SK-N-SH (cell line): ENCODE results near the gene SAMD4B. TPM values are rescaled to one million over a fixed set of nuclear protein-coding genes. Genes with fewer than 3 reads are reported as not detected.

Experiments
- CTCF ChIA-PET: fragments of 300-600, 350-600 bp; formaldehyde crosslinking; extraction: SDS; loops from one replicate; lab custom pipeline; 2021; lab: Yijun Ruan, JAX
- POLR2A ChIA-PET: fragments of 350-600 bp; sonication (Branson Sonifier 250); formaldehyde crosslinking; extraction: SDS; loops from one replicate; lab custom pipeline; 2020; ENCODE audit warnings: antibody characterized with exemption, inconsistent platforms; lab: Yijun Ruan, JAX
- DNase-seq: peaks from one replicate; pipeline ENCODE4 v3.0.0; 2012
- H2AFZ ChIP-seq: fragments of 200-600 bp; sonication (generic); 2 replicates; pipeline ENCODE4 v1.8.1; 2016; ENCODE audit warnings: antibody characterized with exemption, mild to moderate bottlenecking, low read depth
- H3F3A ChIP-seq: fragments of 200-600 bp; sonication (generic); replicated peaks from 2 replicates; pipeline ENCODE3; 2016; ENCODE audit warnings: antibody characterized with exemption, mild to moderate bottlenecking; ENCODE audit not compliant: insufficient read depth
- H3K27ac ChIP-seq, 2 experiments: fragments of 200-500 bp in 1 of 2; fragments of 200-600 bp in 1 of 2; sonication (Bioruptor generic) in 1 of 2; sonication (generic), shearing (Covaris generic) in 1 of 2; 2 replicates each; pipeline versions ENCODE4 v1.5.1 to v1.6.1; 2014 to 2016; ENCODE audit warnings: low read depth in 2 of 2, inconsistent platforms in 1 of 2, low read length in 1 of 2, mild to moderate bottlenecking in 1 of 2, mixed read lengths in 1 of 2
- H3K27me3 ChIP-seq: fragments of 200-600 bp; sonication (generic), shearing (Covaris generic); 2 replicates; pipeline ENCODE4 v1.6.1; 2016; ENCODE audit warnings: mixed run types; ENCODE audit not compliant: insufficient read depth
- H3K36me3 ChIP-seq, 2 experiments: fragments of 200-500 bp in 1 of 2; fragments of 200-600 bp in 1 of 2; sonication (Bioruptor generic) in 1 of 2; sonication (generic) in 1 of 2; replicated peaks in 1 of 2; 2 replicates each; pipeline versions ENCODE3 to v1.5.1; 2014 to 2016; ENCODE audit warnings: low read length in 1 of 2, mild to moderate bottlenecking in 1 of 2; ENCODE audit not compliant: insufficient read depth in 2 of 2, control insufficient read depth in 1 of 2
- H3K4me1 ChIP-seq, 2 experiments: fragments of 200-500 bp in 1 of 2; fragments of 200-600 bp in 1 of 2; sonication (Bioruptor generic) in 1 of 2; sonication (generic), shearing (Covaris generic) in 1 of 2; 2 replicates each; pipeline versions ENCODE4 v1.5.1 to v1.6.1; 2014 to 2016; ENCODE audit warnings: low read depth in 1 of 2, low read length in 1 of 2, mixed run types in 1 of 2; ENCODE audit not compliant: insufficient read depth in 2 of 2, control insufficient read depth in 1 of 2
- H3K4me2 ChIP-seq: fragments of 200-600 bp; sonication (generic), shearing (Covaris generic); 2 replicates; pipeline ENCODE4 v1.6.1; 2017; ENCODE audit warnings: mixed run types
- H3K4me3 ChIP-seq, 2 experiments: fragments of 200-500 bp in 1 of 2; fragments of 200-600 bp in 1 of 2; sonication (Bioruptor generic) in 1 of 2; sonication (generic), shearing (Covaris generic) in 1 of 2; 2 replicates each; pipeline versions ENCODE4 v1.5.1 to v1.8.1; 2014 to 2016; ENCODE audit warnings: low read depth in 2 of 2, inconsistent platforms in 1 of 2, low read length in 1 of 2, mild to moderate bottlenecking in 1 of 2, mixed read lengths in 1 of 2, moderate library complexity in 1 of 2
- H3K79me2 ChIP-seq: fragments of 200-600 bp; sonication (generic); 2 replicates; pipeline ENCODE4 v1.8.1; 2017; ENCODE audit warnings: mild to moderate bottlenecking; ENCODE audit not compliant: insufficient read depth
- H3K9ac ChIP-seq: fragments of 200-600 bp; sonication (generic); 2 replicates; pipeline ENCODE4 v1.6.1; 2017; ENCODE audit warnings: mixed run types
- H3K9me2 ChIP-seq: fragments of 200-600 bp; sonication (generic); 2 replicates; pipeline ENCODE4 v1.6.1; 2017; ENCODE audit warnings: mixed run types
- H3K9me3 ChIP-seq: fragments of 200-600 bp; sonication (generic); 2 replicates; pipeline ENCODE4 v1.6.1; 2017; ENCODE audit warnings: mixed run types, mild to moderate bottlenecking, moderate library complexity
- H4K20me1 ChIP-seq: fragments of 200-600 bp; sonication (generic); 2 replicates; pipeline ENCODE4 v1.6.1; 2017; ENCODE audit warnings: mild to moderate bottlenecking, mixed run types; ENCODE audit not compliant: insufficient read depth
- ELF1 ChIP-seq: IDR thresholded peaks from 2 replicates; pipeline ENCODE4 v1.4.0; 2012
- FOSL2 ChIP-seq: IDR thresholded peaks from 2 replicates; pipeline ENCODE4 v1.4.0; 2012; ENCODE audit warnings: low read depth, mild to moderate bottlenecking, moderate library complexity, borderline replicate concordance
- GABPA ChIP-seq: IDR thresholded peaks from 2 replicates; pipeline ENCODE4 v1.4.0; 2012; ENCODE audit warnings: low read depth, mild to moderate bottlenecking
- JUND ChIP-seq: IDR thresholded peaks from 2 replicates; pipeline ENCODE4 v1.4.0; 2012
- MXI1 ChIP-seq: IDR thresholded peaks from 2 replicates; pipeline ENCODE4 v1.6.1; 2012; ENCODE audit warnings: mild to moderate bottlenecking, low read depth, low read length, improper control_type of control experiment
- NRF1 ChIP-seq: IDR thresholded peaks from 2 replicates; pipeline ENCODE4 v1.6.1; 2012; ENCODE audit warnings: low read depth, mild to moderate bottlenecking, low read length
- PBX3 ChIP-seq: IDR thresholded peaks from 2 replicates; pipeline ENCODE4; 2012
- POLR2AphosphoS5 ChIP-seq: IDR thresholded peaks from 2 replicates; pipeline ENCODE4 v1.6.1; 2012; ENCODE audit warnings: low read depth, low read length
- RAD21 ChIP-seq: IDR thresholded peaks from 2 replicates; pipeline ENCODE4 v1.6.1; 2012; ENCODE audit warnings: mild to moderate bottlenecking, low read length
- RCOR1 ChIP-seq: fragments of 150-350 bp; IDR thresholded peaks from 2 replicates; pipeline ENCODE4 v1.6.1; 2017; ENCODE audit warnings: antibody characterized with exemption, low read length
- RXRA ChIP-seq: IDR thresholded peaks from 2 replicates; pipeline ENCODE4 v1.4.0; 2012; ENCODE audit warnings: low read depth, mild to moderate bottlenecking, borderline replicate concordance
- TAF1 ChIP-seq: IDR thresholded peaks from 2 replicates; pipeline ENCODE4 v1.6.1; 2012; ENCODE audit warnings: low read depth, mild to moderate bottlenecking, low read length, moderate library complexity, borderline replicate concordance
- TCF12 ChIP-seq: IDR thresholded peaks from 2 replicates; pipeline ENCODE4 v1.4.0; 2012
- USF2 ChIP-seq: fragments of 150-350 bp; IDR thresholded peaks from 2 replicates; pipeline ENCODE4 v1.6.1; 2017; ENCODE audit warnings: antibody characterized with exemption, low read length, low read depth, borderline replicate concordance
- ZBTB33 ChIP-seq: IDR thresholded peaks from 2 replicates; pipeline ENCODE4 v1.4.0; 2012; ENCODE audit warnings: low read depth, borderline replicate concordance
- WGBS: methylation state at CpG from one replicate; pipeline ENCODE4 v1.1.6; 2017; ENCODE audit warnings: low lambda C conversion rate; 5-methylcytosine and 5-hydroxymethylcytosine counted together
- polyA plus RNA-seq, 3 experiments: library from polyadenylated mRNA; depleted of rRNA; stranded (reverse); fragments of >200 nt; gene quantifications; 2 replicates each; pipeline ENCODE4 v1.2.3, GENCODE V29; 2012
- TF ChIP-seq, protein P1 (sequence below): IDR thresholded peaks from 2 replicates; pipeline ENCODE4 v1.4.0; 2012; ENCODE audit warnings: low read depth, borderline replicate concordance
- TF ChIP-seq, protein P2 (sequence below): fragments of 150-350 bp; IDR thresholded peaks from 2 replicates; pipeline ENCODE4 v1.6.1; 2016; ENCODE audit warnings: mild to moderate bottlenecking, low read depth, low read length

SAMD4B gene
- polyA plus RNA-seq, 1 of the 3 experiments (the other 2 are of a cell fraction) = 83.0 TPM

- H2AFZ ChIP-seq = no peak overlapping the region
- H3K79me2 ChIP-seq = peaks cover 87% of the 10 kb centered on the region
- ChIA-PET POLR2A (no interaction called here), CTCF (interaction anchor here (1.6 kb wide), 1 partner anchor 13 kb away, joined by 4 read pairs; no protein-coding TSS in a partner anchor)
- TF ChIP-seq ELF1 = no peak
- TF ChIP-seq TCF12 = no peak
- no peak for TF ChIP-seq RAD21
- no peak for TF ChIP-seq TAF1
- no peak for TF ChIP-seq PBX3
- TF ChIP-seq GABPA = no peak
- no peak for TF ChIP-seq NRF1
- TF ChIP-seq RCOR1 = no peak
- TF ChIP-seq ZBTB33 = no peak
- no peak for TF ChIP-seq JUND
- no peak for TF ChIP-seq FOSL2
- TF ChIP-seq USF2 = no peak
- TF ChIP-seq, protein P1, sequence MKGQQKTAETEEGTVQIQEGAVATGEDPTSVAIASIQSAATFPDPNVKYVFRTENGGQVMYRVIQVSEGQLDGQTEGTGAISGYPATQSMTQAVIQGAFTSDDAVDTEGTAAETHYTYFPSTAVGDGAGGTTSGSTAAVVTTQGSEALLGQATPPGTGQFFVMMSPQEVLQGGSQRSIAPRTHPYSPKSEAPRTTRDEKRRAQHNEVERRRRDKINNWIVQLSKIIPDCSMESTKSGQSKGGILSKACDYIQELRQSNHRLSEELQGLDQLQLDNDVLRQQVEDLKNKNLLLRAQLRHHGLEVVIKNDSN = no peak
- TF ChIP-seq POLR2AphosphoS5 = no peak
- H3K9me2 ChIP-seq = no peaks in the 10 kb centered on the region
- WGBS = 92% methylated on average over 4 of the region's 4 CpGs
- H3K9me3 ChIP-seq = no peaks in the 10 kb centered on the region
- H3K4me2 ChIP-seq = no peak overlapping the region
- no peak overlapping the region for H3K4me3 ChIP-seq
- H4K20me1 ChIP-seq = peaks cover 58% of the 10 kb centered on the region
- H3F3A ChIP-seq = peaks cover 4% of the 10 kb centered on the region
- DNase-seq = no peak
- no peak overlapping the region for H3K27ac ChIP-seq
- H3K9ac ChIP-seq = no peak overlapping the region
- no peaks in the 10 kb centered on the region for H3K27me3 ChIP-seq
- peaks cover 46 to 59% of the 10 kb centered on the region in 2 experiments for H3K36me3 ChIP-seq
- H3K4me1 ChIP-seq = peaks cover 0 to 2% of the 10 kb centered on the region in 2 experiments; a peak in 2 of 4 replicates
Measured at GRCh38 chr19:39349326-39349725, 7.1 kb downstream of the SAMD4B start.

- POLR2A ChIA-PET = interaction anchor here (1.5 kb wide), 1 partner anchor 9 kb away, joined by 3 read pairs; no protein-coding TSS in a partner anchor
- H3K27me3 ChIP-seq = no peaks in the 10 kb centered on the region
- no peak overlapping the region for H2AFZ ChIP-seq
- no peak overlapping the region for H3K9ac ChIP-seq
- no peak overlapping the region for H3K4me2 ChIP-seq
- TF ChIP-seq FOSL2 = no peak
- TF ChIP-seq MXI1 = no peak
- no peak for TF ChIP-seq RXRA
- TF ChIP-seq, protein P2, sequence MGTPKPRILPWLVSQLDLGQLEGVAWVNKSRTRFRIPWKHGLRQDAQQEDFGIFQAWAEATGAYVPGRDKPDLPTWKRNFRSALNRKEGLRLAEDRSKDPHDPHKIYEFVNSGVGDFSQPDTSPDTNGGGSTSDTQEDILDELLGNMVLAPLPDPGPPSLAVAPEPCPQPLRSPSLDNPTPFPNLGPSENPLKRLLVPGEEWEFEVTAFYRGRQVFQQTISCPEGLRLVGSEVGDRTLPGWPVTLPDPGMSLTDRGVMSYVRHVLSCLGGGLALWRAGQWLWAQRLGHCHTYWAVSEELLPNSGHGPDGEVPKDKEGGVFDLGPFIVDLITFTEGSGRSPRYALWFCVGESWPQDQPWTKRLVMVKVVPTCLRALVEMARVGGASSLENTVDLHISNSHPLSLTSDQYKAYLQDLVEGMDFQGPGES = no peak
- no peak for TF ChIP-seq TAF1
- H3K79me2 ChIP-seq = peaks cover 84% of the 10 kb centered on the region
- H4K20me1 ChIP-seq = peaks cover 50% of the 10 kb centered on the region
- no peak overlapping the region for H3K27ac ChIP-seq
- peaks cover 4% of the 10 kb centered on the region for H3F3A ChIP-seq
- no peak overlapping the region for H3K4me3 ChIP-seq
- CTCF ChIA-PET = interaction anchor here (0.6 to 1.6 kb wide), 4 partner anchors 9 to 228 kb away, joined by 3 to 4 read pairs (median 4); no protein-coding TSS in a partner anchor
- 97% methylated on average over 3 of the region's 3 CpGs for WGBS
- H3K36me3 ChIP-seq = peaks cover 52 to 58% of the 10 kb centered on the region in 2 experiments
- H3K4me1 ChIP-seq = peaks cover 0 to 2% of the 10 kb centered on the region in 2 experiments; a peak in 2 of 4 replicates
- H3K9me3 ChIP-seq = no peaks in the 10 kb centered on the region
- H3K9me2 ChIP-seq = no peaks in the 10 kb centered on the region
- DNase-seq = no peak
Measured at GRCh38 chr19:39350156-39350555, 7.9 kb downstream of the SAMD4B start.
